Mesenchymal stem cell (in vitro differentiated cells and primary cell): ENCODE measurements around the gene CRADD.

Experiments
- DNase-seq: peaks from one replicate; pipeline ENCODE4 v3.0.0-alpha.2; 2013
- H2AFZ ChIP-seq: one replicate; pipeline ENCODE4 v1.6.1; 2013; ENCODE audit warnings: low read depth, mild to moderate bottlenecking, control low read depth, inconsistent platforms, low read length, moderate library complexity
- H2AK5ac ChIP-seq: 2 replicates; pipeline ENCODE4 v1.6.1; 2013; ENCODE audit warnings: low read length, moderate library complexity, mild to moderate bottlenecking, inconsistent platforms; ENCODE audit not compliant: severe bottlenecking
- H2BK120ac ChIP-seq: one replicate; pipeline ENCODE4 v1.6.1; 2013; ENCODE audit warnings: low read depth, mild to moderate bottlenecking, inconsistent platforms, low read length, moderate library complexity
- H2BK12ac ChIP-seq, 2 experiments: one replicate each; pipeline ENCODE4 v1.6.1; 2013; ENCODE audit warnings: inconsistent platforms in 2 of 2, low read length in 2 of 2, mild to moderate bottlenecking in 2 of 2, moderate library complexity in 2 of 2, control low read depth in 1 of 2
- H2BK15ac ChIP-seq: one replicate; pipeline ENCODE4 v1.6.1; 2013; ENCODE audit warnings: mild to moderate bottlenecking, low read depth, inconsistent platforms; ENCODE audit not compliant: poor library complexity, severe bottlenecking
- H2BK5ac ChIP-seq: 2 replicates; pipeline ENCODE4 v1.6.1; 2013; ENCODE audit warnings: low read depth, mild to moderate bottlenecking, low read length, control low read depth, inconsistent platforms; ENCODE audit not compliant: poor library complexity, severe bottlenecking
- H3K14ac ChIP-seq, 2 experiments: one replicate each; pipeline ENCODE4 v1.6.1; 2013; ENCODE audit warnings: inconsistent platforms in 2 of 2, low read length in 2 of 2, control low read depth in 1 of 2, mild to moderate bottlenecking in 1 of 2, moderate library complexity in 1 of 2
- H3K18ac ChIP-seq, 2 experiments: one replicate each; pipeline ENCODE4 v1.6.1; 2013; ENCODE audit warnings: inconsistent platforms in 2 of 2, low read length in 2 of 2, control low read depth in 1 of 2, low read depth in 1 of 2, mild to moderate bottlenecking in 1 of 2
- H3K23ac ChIP-seq, 2 experiments: one replicate each; pipeline ENCODE4 v1.6.1; 2013; ENCODE audit warnings: inconsistent platforms in 2 of 2, low read length in 2 of 2, mild to moderate bottlenecking in 2 of 2, moderate library complexity in 2 of 2, control low read depth in 1 of 2
- H3K27ac ChIP-seq: 2 replicates; pipeline ENCODE4 v1.5.1; 2013; ENCODE audit warnings: mild to moderate bottlenecking, moderate library complexity, low read length, control low read depth, inconsistent platforms; ENCODE audit not compliant: poor library complexity, severe bottlenecking
- H3K27me3 ChIP-seq, 2 experiments: 2 replicates each; pipeline versions ENCODE4 v1.6.1 to v1.7.0; 2013; ENCODE audit warnings: low read length in 2 of 2, mild to moderate bottlenecking in 2 of 2, moderate library complexity in 2 of 2, control low read depth in 1 of 2, inconsistent platforms in 1 of 2; ENCODE audit not compliant: control insufficient read depth in 1 of 2, insufficient read depth in 1 of 2
- H3K36me3 ChIP-seq, 2 experiments: 2 replicates each; pipeline versions ENCODE4 v1.6.1 to v1.7.0; 2013; ENCODE audit warnings: low read length in 2 of 2, control low read depth in 1 of 2, inconsistent platforms in 1 of 2, low read depth in 1 of 2, mild to moderate bottlenecking in 1 of 2; ENCODE audit not compliant: insufficient read depth in 2 of 2, control insufficient read depth in 1 of 2
- H3K4ac ChIP-seq, 2 experiments: one replicate each; pipeline ENCODE4 v1.6.1; 2013; ENCODE audit warnings: inconsistent platforms in 2 of 2, low read length in 2 of 2, mild to moderate bottlenecking in 2 of 2, moderate library complexity in 2 of 2, control low read depth in 1 of 2, low read depth in 1 of 2
- H3K4me1 ChIP-seq: 2 replicates; pipeline ENCODE4 v1.6.1; 2013; ENCODE audit warnings: low read depth, low read length, control low read depth; ENCODE audit not compliant: control insufficient read depth, insufficient read depth
- H3K4me2 ChIP-seq: 2 replicates; pipeline ENCODE4 v1.6.1; 2013; ENCODE audit warnings: low read length, mild to moderate bottlenecking, inconsistent platforms; ENCODE audit not compliant: poor library complexity, severe bottlenecking
- H3K4me3 ChIP-seq, 2 experiments: 2 replicates each; pipeline versions ENCODE4 v1.5.1 to v1.7.0; 2013; ENCODE audit warnings: low read length in 2 of 2, mild to moderate bottlenecking in 2 of 2, control low read depth in 1 of 2, low read depth in 1 of 2; ENCODE audit not compliant: insufficient read depth in 1 of 2
- H3K79me1 ChIP-seq: replicated peaks from 2 replicates; pipeline ENCODE4 v1.6.1; 2013; ENCODE audit warnings: mild to moderate bottlenecking, control low read depth, low read length, inconsistent platforms; ENCODE audit not compliant: poor library complexity, severe bottlenecking
- H3K9ac ChIP-seq: 2 replicates; pipeline ENCODE4 v1.7.0; 2013; ENCODE audit warnings: mild to moderate bottlenecking, low read length, moderate library complexity
- H3K9me3 ChIP-seq: 2 replicates; pipeline ENCODE4 v1.7.0; 2013; ENCODE audit warnings: mild to moderate bottlenecking, low read length; ENCODE audit not compliant: control insufficient read depth
- H4K8ac ChIP-seq: one replicate; pipeline ENCODE4 v1.6.1; 2013; ENCODE audit warnings: inconsistent platforms, mild to moderate bottlenecking, low read length, moderate library complexity
- H4K91ac ChIP-seq: one replicate; pipeline ENCODE4 v1.6.1; 2013; ENCODE audit warnings: mild to moderate bottlenecking, low read length, inconsistent platforms
- WGBS: methylation state at CpG from one replicate; pipeline ENCODE4 v1.1.7; 2013; ENCODE audit warnings: mixed read lengths; 5-methylcytosine and 5-hydroxymethylcytosine counted together

CRADD gene

GRCh38 chr12:93663006-93663728 is 14.0 kb upstream of the CRADD start:
- H3K4ac ChIP-seq = no peak overlapping the region
- H2BK5ac ChIP-seq = no peak overlapping the region
- H4K8ac ChIP-seq = no peak overlapping the region
- 86% methylated on average over 2 of the region's 2 CpGs for WGBS
- no peak overlapping the region for H2AK5ac ChIP-seq
- H3K18ac ChIP-seq = no peak overlapping the region
- H3K23ac ChIP-seq = no peak overlapping the region
- no peak overlapping the region for H3K4me3 ChIP-seq
- H3K9ac ChIP-seq = no peak overlapping the region
- H3K27ac ChIP-seq = no peak overlapping the region
- H2BK12ac ChIP-seq = no peak overlapping the region
- no peak overlapping the region for H3K14ac ChIP-seq
- DNase-seq = no peak
- H3K36me3 ChIP-seq = no peaks in the 10 kb centered on the region
- no peak overlapping the region for H3K4me2 ChIP-seq
- H2AFZ ChIP-seq = no peak overlapping the region
- no peaks in the 10 kb centered on the region for H3K27me3 ChIP-seq
- no peak overlapping the region for H4K91ac ChIP-seq
- no peak overlapping the region for H2BK120ac ChIP-seq
- H3K9me3 ChIP-seq = no peaks in the 10 kb centered on the region
- H3K4me1 ChIP-seq = no peaks in the 10 kb centered on the region
- peak overlapping the region; percentile 36 for H2BK15ac ChIP-seq
- no peaks in the 10 kb centered on the region for H3K79me1 ChIP-seq

DNA sequence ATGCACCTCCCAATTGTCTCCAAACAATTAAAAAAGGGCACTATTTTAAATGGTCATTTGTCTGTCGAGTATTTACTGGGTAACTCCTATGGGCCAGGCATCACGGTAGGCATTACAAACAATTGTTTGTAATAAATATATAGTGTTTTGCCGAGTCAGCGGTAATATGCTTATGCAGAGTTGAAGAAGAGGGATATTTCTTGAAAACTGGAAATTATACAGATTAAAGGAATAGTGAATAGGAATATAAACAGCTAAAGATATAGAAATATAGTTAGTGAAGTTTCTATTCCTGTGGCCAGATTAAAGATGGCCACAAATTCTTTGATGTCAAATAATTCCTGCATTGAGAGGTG is 13.5 kb upstream of the CRADD start:
- no peak overlapping the region for H4K8ac ChIP-seq
- no peak overlapping the region for H2BK5ac ChIP-seq
- H3K79me1 ChIP-seq = no peaks in the 10 kb centered on the region
- no peak overlapping the region for H3K14ac ChIP-seq
- H2BK120ac ChIP-seq = no peak overlapping the region
- no peak overlapping the region for H3K4ac ChIP-seq
- H2AFZ ChIP-seq = no peak overlapping the region
- H3K9me3 ChIP-seq = no peaks in the 10 kb centered on the region
- no peaks in the 10 kb centered on the region for H3K27me3 ChIP-seq
- no peak overlapping the region for H3K23ac ChIP-seq
- no peak overlapping the region for H3K4me3 ChIP-seq
- no peaks in the 10 kb centered on the region for H3K4me1 ChIP-seq
- no peak overlapping the region for H3K4me2 ChIP-seq
- H4K91ac ChIP-seq = no peak overlapping the region
- no peak overlapping the region for H3K18ac ChIP-seq
- no peak overlapping the region for H3K27ac ChIP-seq
- no peak for DNase-seq
- no peak overlapping the region for H2AK5ac ChIP-seq
- no peak overlapping the region for H3K9ac ChIP-seq
- 95% methylated on average over 4 of the region's 4 CpGs for WGBS
- H3K36me3 ChIP-seq = no peaks in the 10 kb centered on the region
- no peak overlapping the region for H2BK12ac ChIP-seq
- H2BK15ac ChIP-seq = no peak overlapping the region

GRCh38 chr12:93664573-93665138 is 12.5 kb upstream of the CRADD start:
- Histone ChIP-seq H3K14ac (no peak overlapping the region), H3K27me3 (no peaks in the 10 kb centered on the region), H2AK5ac (no peak overlapping the region), H3K23ac (no peak overlapping the region), H3K4me3 (no peak overlapping the region), H3K27ac (no peak overlapping the region), H2BK120ac (no peak overlapping the region), H3K79me1 (no peaks in the 10 kb centered on the region), H2BK5ac (no peak overlapping the region), H3K36me3 (no peaks in the 10 kb centered on the region), H3K9me3 (no peaks in the 10 kb centered on the region), H3K4me2 (no peak overlapping the region), H4K8ac (no peak overlapping the region), H3K4me1 (no peaks in the 10 kb centered on the region), H2AFZ (no peak overlapping the region), H2BK12ac (no peak overlapping the region), H2BK15ac (no peak overlapping the region), H3K18ac (no peak overlapping the region), H3K4ac (no peak overlapping the region), H3K9ac (no peak overlapping the region), H4K91ac (no peak overlapping the region)
- WGBS = 100% methylated on average over 1 of the region's 2 CpGs
- DNase-seq = peak; percentile 2

- Histone ChIP-seq H3K9me3 (no peaks in the 10 kb centered on the region), H2BK5ac (no peak overlapping the region), H2AFZ (no peak overlapping the region), H4K91ac (no peak overlapping the region), H2BK15ac (no peak overlapping the region), H2AK5ac (no peak overlapping the region), H3K4me3 (no peak overlapping the region), H2BK12ac (no peak overlapping the region), H3K27me3 (no peaks in the 10 kb centered on the region), H3K4me2 (no peak overlapping the region), H3K4me1 (no peaks in the 10 kb centered on the region), H3K79me1 (no peaks in the 10 kb centered on the region), H3K18ac (no peak overlapping the region), H3K14ac (no peak overlapping the region), H3K23ac (no peak overlapping the region), H3K9ac (no peak overlapping the region), H3K4ac (no peak overlapping the region), H4K8ac (no peak overlapping the region), H3K27ac (no peak overlapping the region), H3K36me3 (no peaks in the 10 kb centered on the region), H2BK120ac (no peak overlapping the region)
- WGBS = 97% methylated on average over 1 of the region's 1 CpG
- no peak for DNase-seq
These were observed 9.5 kb upstream of the CRADD start for GRCh38 chr12:93667672-93668071.
